Ammon's horn (tissue), 1 donor: ENCODE results near the gene AAK1.
"Not testable (repeated sequence)": the region's sequence is repeated elsewhere in the genome, so short reads cannot be mapped to it uniquely, and the experiment has no call there.

ENCODE experiments used
- DNase-seq: peaks from one replicate; pipeline ENCODE4 v3.0.0-alpha.2; 2016; ENCODE audit warnings: low spot score

AAK1 gene

DNA sequence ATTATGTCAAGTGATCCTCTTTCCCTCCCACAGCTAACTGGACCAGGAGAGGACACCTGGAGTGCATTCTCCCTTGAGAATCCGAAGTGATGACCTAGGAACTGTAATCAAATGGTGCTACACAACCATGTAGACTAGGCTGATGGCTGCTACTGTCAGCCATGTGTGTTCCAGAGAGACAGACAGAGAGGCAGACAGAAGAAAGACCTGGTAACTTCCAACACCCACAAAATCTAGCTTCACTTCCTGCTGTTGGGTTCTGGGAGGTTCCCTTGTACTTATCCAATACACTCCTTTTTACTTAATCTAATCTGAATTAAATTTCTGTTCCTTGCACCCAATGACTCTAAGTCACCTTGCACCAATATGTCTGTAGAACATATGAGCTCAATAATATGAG lies 72.3 kb downstream of the AAK1 start:
- DNase-seq = no peak

DNA sequence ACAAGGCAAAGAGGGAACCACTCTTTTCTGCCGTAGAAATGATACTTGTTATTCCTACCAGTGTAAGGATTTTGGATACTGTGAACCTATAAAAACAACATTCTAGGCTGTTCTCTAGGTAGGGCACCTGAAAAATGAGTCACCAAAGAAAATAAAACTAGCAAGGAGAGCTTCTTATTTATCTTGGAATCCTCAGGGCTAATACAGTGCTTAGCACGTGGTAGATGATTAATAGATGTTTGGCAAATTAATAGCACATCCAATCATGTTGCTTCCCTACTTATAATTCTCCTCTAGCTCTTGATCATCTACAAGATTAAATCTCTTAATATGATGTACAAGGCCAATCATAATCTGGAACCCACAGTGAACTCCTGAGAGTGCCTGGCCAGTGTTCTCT lies 73.1 kb downstream of the AAK1 start:
- DNase-seq = no peak

DNA sequence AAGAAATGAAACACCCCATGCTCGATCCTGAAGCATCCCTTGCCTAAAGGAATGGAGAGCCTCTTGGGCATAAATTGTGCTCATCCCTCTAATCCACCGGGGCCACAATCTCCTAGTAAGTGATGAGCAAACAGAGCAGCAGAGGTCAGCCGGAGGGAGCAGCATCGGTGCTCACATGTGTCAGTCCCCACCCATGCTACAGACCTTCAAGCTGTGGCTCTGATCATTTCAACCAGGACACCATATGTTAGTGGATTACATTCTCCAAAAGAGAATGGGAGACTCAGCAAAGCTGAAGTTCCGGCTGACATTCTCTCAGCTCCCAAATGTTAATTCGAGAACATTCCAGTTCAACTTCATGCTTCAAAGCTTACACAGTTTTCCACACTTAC lies 75.6 kb downstream of the AAK1 start:
- DNase-seq = no peak

DNA sequence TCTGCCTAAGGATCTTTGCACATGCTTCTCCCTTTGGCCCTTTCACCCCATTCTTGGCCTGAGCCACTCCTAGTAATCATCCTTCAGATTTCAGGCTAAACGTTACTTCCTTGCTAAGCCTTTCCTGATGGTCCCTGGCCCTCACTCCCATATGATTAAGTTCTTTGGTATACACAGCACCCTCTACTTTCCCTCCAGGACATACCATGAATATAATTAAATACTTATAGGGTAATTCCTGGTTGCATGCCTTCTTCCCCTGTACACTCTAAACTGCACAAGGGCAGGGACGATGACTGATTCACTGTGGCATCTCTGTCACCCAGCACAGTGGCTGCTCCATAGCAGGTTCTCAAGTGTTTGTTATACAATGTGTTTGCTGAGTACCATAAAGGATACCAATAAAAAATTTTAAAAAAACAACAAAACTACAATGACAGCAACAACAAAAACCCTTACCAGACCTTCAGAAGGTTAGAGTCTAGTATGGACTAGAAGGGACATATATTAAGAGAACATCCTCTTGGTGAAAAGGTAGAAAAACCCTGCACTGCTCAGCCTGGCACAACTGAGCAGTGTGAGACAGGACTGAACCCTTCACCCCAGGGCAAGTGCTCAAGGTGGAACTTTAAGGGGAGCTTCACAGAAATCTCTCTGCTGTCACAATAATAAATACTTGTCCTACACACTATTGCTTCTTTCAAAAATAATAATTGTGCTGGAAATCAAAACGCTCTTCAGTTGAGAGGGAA lies 76.2 kb downstream of the AAK1 start:
- DNase-seq = no peak

DNA sequence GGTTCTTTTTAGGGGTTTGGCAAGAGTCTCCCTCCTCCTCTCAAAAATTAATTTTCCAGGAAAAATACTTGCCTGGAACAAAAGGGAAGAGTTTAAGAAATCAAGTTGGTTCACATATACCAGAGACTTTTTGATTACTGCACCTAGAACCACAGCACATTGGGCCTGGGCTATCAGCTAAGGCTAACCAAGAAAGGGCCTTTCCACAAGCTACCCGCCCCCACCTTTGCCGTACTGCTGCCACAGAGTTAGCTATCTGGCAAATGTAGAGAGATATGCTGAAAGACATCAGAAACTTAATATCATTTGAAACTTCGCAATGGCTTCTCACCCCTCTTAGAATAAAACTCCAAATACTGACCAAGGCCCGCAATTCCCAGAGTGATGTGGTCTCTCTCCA lies 76.9 kb downstream of the AAK1 start:
- DNase-seq = no peak

DNA sequence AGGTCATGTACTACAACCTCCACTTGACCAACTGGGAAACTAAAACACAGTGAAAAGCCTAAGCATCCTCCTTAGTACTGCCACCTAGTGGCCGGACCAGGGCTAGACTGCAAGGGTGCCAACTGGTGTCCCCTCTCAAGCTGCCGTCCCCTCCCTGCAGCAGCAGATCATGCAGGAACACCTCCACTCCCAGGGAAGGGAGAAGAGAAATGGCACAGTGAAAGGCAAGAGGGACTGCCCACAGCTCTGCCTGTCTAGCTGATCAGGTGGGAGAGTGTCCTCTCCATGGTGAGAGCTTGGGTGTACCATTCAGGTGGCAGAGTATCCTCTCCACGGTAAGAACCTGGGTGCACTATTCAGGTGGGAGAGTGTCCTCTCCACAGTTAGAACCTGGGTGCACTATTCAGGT lies 78.1 kb downstream of the AAK1 start:
- DNase-seq = peak; percentile 66

DNA sequence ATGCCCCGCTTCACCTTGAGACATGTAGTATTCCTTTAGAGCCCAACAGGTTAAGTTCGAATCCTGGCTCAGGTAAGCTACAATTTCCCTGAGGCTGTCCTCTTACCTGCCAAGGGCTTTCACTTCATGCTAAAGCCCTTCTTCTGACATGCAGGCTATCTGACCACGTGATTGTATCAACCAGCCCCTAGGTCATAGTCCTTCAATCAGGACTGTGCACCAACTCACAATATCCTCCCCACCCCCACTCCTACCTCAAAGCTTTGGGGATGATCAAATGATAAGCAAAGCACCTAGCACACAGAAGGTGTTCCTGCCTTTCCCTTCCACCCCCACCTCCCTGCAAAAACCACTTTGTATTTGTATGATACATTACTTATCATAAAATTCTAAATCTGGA lies 78.9 kb downstream of the AAK1 start:
- no peak for DNase-seq

DNA sequence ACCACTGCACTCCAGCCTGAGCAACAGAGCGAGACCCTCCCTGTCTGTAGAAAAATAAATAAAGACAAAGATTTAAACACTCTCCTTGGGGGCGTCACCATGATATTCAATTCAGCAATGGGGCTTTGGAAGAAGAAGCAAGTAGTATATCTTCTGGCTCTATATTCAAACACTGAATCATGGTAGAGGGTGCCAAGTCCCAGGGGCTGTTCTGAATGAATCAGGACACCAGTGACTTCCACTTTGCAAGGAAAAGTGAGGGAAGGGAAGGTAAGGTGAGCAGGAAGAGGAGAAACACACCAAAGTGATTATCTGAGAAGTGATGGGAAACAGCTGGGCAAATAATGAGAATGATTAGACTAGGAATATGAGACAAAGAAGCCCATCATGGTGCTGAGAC lies 80.5 kb downstream of the AAK1 start:
- DNase-seq = no peak

DNA sequence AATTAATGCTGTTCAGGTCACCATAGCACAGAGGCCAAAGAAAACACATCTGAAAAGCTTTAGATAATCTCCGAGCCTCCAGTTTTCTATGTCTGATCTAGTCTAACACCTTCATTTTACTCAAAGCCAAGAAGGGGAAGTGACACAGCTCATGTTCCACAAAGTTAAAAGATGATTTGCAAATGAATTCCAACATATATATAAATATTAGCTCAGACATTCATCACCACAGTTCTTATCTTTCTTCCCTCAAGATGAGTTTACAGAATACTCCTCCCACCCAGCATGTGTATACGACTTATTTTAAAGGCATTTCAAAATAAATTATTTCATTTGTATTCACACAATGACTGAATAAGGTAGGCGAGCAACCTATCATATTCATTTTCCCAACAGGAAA lies 82.4 kb downstream of the AAK1 start:
- no peak for DNase-seq

DNA sequence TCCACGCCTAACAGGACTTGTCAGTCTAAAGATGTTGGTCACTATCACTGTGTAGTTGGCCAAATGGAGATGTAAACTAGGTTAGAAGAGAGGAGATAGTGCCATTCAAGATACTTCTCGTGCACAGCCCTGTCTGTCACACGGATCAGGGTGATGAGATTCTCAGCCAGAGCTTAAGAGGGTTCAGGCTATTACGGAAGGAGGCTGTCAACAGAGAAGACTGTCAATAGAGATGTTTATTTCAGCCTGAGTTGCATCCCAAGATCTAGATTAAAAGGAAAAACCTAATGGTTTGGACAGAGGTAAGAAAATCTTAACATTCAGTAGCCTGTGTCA lies 83.4 kb downstream of the AAK1 start:
- DNase-seq = no peak

DNA sequence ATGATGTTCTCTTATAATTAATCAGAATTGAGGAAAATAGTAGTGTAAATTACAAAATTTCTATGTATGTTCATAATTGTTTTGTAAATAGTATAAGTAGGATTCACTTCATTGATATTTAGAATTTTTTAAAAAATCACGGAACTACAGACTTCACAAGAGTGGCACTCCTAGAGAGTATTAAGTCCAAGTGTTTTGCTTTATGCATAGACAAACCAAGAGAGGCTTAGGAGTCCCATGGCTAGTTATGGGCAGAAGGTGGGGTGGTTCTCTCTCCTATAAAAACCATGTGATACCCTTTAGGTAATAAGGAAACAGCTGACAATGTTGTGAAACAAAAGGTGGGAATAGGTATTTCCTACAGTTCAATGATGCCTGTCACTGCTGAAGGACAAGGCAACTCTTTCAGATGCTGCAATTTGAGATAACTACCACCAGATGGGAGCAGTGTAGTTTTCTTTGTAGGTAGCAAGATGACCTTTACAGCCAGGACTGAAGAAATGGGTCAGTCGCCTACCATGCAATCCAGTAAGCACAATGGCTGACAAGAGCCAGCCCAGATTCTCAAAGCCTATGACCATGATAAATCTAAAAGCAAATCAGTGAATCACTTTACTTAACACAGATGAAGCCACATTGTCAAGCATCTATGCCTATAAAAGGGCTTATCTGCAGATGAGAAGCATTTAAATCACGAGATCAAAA lies 83.9 kb downstream of the AAK1 start:
- peak; percentile 69 for DNase-seq

DNA sequence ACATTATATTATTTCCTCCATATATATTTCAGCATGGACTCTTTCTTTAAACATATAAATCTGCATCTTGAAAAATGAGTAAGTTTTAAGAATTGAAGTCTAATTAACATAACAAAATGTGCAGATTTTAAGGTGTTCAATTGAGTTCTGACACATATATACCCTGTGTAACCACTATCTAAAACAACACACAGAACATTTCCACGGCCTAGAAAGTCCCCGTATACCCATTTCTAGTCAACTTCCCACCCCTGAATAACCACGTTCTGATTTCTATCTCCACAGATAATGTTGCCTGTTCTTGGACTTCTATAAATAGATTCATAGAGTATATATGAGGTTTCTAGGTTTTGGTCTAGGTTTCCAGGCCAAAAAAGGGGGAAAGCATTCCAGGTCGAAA lies 87.5 kb downstream of the AAK1 start:
- DNase-seq = no peak

DNA sequence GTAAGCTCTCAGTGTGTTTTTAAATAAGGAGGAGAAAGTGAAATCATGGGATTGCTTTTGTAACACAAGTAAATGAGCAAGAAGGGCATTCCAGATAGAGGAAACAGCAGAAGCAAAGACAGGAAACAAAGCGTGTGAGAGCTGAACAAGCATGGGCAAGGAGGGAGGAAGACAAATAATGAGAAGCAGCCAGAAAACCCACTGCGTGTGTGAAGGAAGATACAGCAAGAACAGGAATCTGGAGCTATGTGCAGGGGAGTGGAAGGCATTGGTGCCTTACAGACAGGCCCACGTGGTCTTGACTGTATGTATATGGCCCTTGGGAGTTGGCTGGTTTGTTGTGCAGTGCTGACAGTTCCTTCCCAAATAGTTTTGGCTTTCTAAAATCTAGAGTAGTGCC lies 88.6 kb downstream of the AAK1 start:
- DNase-seq = peak; percentile 48

DNA sequence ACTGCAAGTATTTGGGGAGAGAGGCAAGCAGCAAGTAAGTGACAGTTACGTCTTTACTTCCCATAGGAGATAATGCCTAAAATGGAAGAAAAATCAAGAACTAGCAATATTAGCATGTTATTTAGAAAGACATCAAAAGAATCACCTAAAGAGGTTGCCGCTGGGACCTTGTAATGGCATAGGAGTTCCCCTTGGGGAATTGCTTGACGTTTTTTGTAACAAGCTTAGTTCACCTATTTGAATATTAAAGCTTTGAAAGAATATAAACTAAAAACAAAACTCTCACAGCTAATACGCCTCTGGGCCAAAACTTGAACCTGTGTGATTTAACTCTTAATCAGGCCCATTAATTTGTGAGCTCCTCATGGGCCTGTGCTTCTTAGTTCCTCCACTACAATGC lies 89.0 kb downstream of the AAK1 start:
- DNase-seq = no peak

DNA sequence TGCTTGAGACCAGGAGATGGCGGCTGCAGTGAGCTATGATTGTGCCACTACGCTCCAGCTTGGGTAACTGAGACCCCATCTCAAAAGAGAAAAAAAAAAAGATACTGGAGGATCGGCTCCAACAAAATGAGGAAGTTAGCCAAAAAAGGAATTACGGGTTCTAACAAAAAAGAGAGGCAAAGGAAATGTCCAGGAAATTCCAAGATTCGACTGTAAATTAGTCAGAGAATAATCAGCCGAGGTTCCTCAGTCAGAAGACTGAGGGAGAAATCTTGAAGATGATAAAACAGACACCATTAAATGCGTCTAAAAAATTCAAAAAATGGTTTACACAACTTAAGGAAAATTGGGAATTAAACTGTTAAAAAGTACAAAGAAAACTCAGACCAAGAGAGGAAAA lies 89.5 kb downstream of the AAK1 start:
- DNase-seq = no peak

DNA sequence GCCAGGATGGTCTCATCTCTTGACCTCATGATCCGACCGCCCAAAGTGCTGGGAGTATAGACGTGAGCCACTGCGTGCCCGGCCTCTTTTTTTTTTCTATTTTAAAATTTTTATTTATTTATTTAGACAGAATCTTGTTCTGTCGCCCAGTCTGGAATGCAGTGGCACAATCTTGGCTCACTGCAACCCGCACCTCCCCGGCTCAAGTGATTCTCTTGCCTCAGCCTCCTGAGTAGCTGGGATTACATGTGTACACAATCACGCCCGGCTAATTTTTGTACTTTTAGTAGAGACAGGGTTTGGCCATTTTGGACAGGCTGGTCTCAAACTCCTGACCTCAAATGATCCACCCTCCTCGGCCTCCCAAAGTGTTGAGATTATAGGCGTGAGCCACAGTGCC lies 93.0 kb downstream of the AAK1 start:
- DNase-seq = not testable (repeated sequence)

DNA sequence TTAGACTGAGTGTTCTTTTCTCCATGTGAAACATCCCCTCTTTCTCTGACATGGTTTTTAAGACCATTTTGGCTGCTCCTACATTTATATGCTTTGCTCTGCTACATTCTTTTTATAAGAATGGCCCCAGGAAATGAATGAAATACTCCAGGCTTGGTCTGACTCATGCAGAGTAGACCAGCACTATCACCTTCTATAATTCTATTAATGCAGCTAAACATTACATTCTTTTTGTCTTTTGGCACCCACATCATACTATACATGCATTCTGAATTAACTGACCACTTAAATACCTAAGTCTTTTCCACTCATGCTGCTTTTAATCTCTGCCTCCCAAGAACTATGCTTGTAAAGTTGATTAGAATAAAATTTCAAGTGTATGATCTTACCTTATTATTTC lies 94.1 kb downstream of the AAK1 start:
- DNase-seq = no peak

DNA sequence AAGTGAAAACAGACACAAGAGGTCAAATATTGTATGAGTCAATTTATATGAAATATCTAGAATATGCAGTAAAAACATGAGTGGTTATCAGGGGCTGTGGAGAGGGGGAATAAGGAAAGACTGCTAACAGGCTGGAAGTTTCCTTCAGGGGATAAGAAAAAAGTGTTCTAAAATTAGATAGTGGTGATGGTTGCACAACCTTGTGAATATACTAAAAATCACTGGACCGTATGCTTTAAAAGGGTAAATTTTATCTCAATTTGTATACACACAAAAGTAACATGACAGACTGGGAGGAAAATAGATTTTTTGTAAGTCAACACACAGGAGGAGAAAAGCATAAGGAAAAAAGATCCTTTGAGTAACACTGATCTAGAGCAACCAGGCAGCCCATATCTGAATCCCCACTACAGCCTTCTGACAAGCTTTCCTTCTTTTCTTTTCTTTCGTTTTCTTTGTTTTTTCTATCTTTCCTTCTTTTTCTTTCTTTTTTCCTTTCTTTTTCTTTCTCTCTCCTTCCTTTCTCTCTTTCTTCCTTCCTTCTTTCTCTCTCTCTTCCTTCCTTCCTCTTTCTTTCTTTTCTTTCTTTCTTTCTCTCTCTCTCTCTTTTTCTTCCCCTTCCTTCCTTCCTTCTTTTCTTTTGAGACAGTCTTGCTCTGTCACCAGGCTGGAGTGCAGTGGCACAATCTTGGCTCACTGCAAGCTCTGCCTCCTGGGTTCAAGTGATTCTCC lies 95.4 kb downstream of the AAK1 start:
- no peak for DNase-seq

DNA sequence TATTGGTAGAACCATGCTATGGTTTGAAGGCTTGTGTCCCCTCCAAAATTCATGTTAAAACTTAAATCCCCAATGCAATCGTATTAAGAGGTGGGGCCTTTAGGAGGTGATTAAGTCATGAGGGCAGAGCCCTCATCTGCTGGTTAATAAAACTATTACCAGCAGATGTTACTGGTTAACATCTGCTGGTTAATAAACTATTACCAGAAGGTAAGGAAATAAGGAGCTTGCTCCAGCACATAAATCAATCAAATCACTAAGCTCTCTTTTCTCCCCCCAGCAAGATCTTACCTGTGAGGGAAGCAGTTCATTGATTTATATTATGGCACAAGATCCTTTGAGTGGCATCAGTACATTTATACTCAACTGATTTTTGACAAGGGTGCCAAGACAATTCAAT lies 96.9 kb downstream of the AAK1 start:
- DNase-seq = no peak

DNA sequence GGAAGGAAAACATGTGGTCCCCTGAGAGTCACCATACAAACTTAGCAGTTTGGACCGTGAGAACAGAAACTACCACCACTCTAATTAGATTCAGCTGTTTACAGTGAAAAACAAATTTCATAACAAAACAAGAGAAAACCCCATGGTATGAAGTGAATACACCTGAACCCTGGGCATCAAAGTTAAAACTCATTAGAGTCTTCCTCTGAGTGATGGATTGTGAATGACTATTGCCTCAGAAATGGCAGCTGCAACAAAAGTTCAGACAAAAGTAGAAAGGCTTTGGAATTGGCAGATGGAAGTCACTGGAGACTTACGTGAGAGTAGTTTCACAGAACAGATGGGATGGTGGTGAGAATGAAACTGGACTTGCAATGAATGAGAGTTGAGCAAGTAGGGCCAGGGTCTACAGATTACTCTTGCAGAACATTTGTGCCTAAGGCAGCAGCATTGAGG lies 98.0 kb downstream of the AAK1 start:
- no peak for DNase-seq

DNA sequence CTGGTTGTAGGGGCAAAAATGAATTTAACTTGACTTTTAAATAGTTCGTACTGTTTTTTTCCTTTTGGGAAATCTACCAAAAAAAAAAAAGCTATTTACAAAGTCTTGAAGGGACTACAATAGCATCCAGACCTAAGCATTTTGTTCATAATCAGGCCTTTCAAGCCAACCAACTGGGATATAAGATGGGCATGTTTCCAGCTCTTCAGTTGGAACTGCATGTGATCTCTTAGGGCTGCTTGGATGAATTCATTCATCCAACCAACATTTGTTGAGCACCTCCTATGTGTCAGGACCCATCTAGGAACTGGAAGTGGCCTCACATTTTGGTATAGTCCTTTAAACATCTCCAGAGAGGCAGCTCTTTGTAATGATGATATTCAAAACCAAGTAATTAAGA lies 98.6 kb downstream of the AAK1 start:
- peak; percentile 66 for DNase-seq

DNA sequence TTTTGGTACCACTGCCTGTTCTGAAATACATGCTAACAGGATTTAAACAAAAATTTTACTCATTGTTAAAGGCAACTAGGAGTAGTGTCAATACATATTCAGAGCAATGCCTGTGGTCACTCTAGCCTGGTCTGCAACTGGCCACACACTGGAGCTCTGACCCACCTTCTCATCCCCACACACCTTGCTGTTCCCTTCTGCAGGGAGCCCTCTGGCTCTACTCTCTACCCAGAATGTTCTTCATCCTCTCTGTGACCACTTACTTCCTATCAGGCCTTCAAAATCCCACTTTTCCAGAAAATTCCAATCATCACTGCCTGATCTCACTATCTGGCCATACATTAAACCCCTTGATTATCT lies 104.0 kb downstream of the AAK1 start:
- no peak for DNase-seq

DNA sequence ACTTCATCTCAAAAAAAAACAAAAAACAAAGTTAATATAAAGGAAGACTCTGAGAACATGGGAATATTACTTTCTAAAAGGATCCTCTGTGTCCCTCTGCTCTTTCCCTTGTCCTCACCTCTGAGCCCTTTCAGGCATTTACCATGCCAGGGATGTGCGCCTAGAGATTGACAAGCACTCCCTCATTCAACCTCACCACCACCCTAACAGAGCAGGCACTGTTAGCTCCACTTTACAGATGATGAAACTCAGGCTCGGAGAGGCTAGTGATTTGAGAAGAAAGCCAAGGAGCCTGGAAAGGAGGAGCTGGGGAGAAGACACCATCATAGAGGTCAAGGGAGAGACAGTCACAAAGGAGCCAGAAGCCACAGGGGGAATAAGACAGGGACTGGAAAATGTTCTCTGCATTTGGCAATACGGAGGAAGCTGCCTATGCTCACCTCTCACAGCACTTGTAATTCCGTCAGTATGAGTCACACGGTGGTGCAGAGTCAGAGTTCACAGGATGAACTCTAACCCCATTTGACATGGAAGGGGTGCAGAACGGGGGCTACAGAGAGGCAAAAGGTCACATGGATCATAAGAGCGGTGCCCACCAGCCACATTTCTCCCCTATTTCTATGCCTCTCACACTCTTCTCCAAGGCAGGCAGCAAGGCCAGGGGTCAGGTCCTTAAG lies 104.5 kb downstream of the AAK1 start:
- no peak for DNase-seq
